GM15510 (cell line): ENCODE data around the gene CCDC83.

Experiments used
- POLR2A ChIP-seq: IDR thresholded peaks from 3 replicates; pipeline ENCODE4 v1.6.1; 2011; ENCODE audit warnings: borderline replicate concordance; ENCODE audit not compliant: insufficient read length; ENCODE audit errors: extremely low read depth

The CCDC83 gene

GRCh38 chr11:85945788-85946187 lies 90.6 kb downstream of the CCDC83 start:
- no peak for TF ChIP-seq POLR2A

DNA sequence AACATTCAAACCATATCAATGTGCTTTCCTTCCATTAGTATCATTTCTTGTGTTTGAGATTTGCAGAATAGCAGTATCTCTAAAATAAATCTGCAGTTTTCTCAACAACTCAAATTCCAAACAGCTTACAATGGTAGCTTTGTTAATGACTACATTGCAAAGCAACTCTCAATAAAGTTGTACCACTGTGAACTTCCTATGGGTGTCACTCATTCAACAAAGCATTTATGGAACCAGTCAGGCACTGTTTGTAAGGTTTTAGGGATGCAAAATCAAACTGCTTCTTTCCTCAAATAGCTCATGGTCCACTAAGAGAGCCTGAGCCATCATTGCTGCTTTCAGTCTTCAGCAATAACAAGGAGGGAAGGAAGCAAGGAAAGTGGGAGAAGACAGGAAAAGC lies 91.0 kb downstream of the CCDC83 start:
- no peak for TF ChIP-seq POLR2A

- no peak for TF ChIP-seq POLR2A
Measured at GRCh38 chr11:85947431-85948272, 92.5 kb downstream of the CCDC83 start.

DNA sequence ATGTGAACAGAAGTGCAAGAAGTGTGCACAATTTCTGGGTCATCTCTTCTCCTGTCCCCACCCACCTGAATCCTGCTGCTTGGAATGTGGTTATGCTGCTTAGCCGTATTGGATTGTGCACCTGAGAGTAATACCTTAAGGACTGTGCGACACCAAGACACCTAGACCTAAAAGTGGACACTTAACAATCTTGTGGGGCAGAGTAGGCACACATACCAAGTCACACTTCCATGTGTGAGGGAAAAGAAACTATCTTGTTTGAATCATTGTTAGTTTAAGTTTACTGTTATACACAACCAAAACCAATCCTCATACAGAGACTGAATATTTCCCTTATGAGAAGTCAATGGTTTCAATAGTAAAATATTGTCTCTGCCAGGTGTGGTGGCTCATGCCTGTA lies 93.7 kb downstream of the CCDC83 start:
- TF ChIP-seq POLR2A: no peak

GRCh38 chr11:85949798-85950197 lies 94.6 kb downstream of the CCDC83 start:
- TF ChIP-seq POLR2A: no peak

- TF ChIP-seq POLR2A: no peak
Measured at GRCh38 chr11:85950317-85951048, 95.3 kb downstream of the CCDC83 start.

GRCh38 chr11:85951049-85951405 lies 95.8 kb downstream of the CCDC83 start:
- TF ChIP-seq POLR2A: no peak

DNA sequence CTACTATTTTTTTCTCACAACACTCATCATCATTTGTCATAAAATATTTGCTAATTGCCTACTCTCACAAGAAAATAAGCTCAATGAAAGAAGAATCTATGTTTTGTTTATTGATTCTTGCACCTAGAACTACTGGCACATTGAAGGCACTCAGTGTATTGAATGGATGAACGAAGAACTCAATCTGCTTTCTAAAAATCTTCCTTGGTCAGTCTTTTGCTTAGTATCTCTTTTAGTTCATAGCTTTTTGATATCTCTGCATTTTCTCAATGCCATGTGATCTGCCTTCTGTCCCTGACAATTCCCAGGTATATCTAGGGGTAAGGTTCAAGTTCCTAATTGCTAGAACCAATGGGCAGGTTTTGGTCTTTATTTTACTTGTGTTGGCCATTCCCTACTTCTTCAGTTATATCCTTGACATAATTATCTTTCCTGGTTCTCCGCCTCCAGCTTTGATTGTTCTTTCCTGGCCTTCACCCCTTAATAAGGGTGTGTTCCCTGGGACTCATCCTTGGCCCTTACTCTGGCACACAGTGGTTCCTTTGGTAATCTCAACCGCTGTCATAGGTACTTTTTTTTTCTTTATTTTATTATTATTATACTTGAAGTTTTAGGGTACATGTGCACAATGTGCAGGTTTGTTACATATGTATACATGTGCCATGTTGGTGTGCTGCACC lies 96.4 kb downstream of the CCDC83 start:
- no peak for TF ChIP-seq POLR2A

GRCh38 chr11:85953491-85954143 lies 98.4 kb downstream of the CCDC83 start:
- TF ChIP-seq POLR2A: no peak

DNA sequence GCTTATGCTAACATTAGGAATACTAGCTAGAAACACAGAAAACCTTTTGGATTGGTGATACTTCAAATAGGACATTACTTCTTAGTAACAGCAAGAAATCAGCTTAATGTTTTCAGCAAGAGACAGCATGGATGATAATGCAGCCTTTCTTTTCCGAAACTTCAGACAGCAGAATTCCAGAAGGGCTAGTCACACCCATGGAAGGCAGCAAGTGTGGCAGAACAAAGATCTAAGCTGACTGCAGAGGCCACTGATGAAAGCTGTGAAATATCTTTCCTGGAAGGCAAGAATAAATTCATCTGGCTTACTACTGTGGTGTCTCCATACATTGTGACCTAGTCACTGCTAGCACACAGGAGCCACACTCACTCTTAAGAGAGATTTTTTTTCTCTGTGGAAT lies 100.3 kb downstream of the CCDC83 start:
- TF ChIP-seq POLR2A: no peak

GRCh38 chr11:85960678-85961077 lies 105.5 kb downstream of the CCDC83 start:
- no peak for TF ChIP-seq POLR2A

DNA sequence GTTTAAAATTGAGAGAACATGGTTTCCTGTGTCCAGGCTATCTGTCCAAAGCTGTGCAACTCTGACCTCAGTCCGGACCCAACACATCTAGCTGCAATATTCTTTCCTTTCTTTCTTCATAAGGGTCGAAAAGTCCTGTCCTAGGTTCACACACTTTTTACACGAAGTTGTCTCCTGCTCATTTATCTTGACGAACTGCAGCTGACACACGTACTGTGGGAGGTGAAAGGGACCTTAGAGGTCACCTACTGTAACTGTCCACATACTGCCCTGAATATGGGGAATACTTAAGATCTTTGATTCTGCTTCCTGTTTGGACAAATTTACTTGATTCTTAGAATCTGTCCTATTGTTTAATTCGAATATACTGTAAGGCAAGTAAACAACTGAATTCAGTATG lies 105.9 kb downstream of the CCDC83 start:
- no peak for TF ChIP-seq POLR2A

DNA sequence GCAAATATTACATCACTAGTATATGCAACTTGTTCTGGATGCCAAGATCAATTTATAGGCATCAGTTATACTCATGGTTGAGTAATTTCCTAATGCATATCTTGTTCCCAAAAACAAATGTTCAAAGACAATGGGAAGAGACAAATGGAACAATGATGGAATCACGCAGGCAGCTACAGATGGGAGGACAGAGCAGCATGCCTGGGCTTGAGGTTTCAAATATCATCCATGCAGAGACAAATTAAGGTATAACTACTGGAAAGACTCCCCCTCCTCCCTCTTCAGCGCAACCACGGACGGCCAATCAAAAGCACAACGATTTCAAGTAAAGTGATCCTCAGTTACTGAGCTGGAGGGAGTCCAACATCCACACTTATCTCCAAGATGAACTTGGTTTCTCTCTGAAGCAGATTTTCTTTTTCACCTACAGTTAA lies 106.8 kb downstream of the CCDC83 start:
- TF ChIP-seq POLR2A: no peak

GRCh38 chr11:85965202-85965601 lies 110.0 kb downstream of the CCDC83 start:
- TF ChIP-seq POLR2A: no peak

DNA sequence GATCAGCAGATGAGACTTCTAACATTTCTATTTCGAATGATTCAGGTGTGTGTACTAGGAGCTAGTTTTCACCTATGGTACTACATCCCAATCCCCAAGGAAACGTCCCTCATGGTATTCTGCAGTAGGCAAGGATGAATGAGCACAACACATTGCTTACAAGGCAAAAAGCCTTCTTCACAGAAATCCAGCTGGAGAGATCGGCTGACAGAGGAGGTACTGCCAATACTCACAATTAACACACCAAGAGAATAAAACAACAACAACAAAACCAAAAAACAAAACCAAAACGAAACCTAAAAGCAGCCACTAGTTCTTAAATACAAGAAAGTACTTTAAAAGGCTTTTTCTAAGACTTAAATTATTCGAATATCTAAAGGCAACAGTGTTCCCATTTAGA lies 112.3 kb downstream of the CCDC83 start:
- no peak for TF ChIP-seq POLR2A
